HEK293 (cell line): ENCODE results near the gene SLC25A20.

Source experiments
- CTCF ChIA-PET: fragments of 350-600 bp; formaldehyde crosslinking; extraction: SDS; loops from one replicate; lab custom pipeline; 2021; ENCODE audit warnings: antibody characterized with exemption; lab: Yijun Ruan, JAX
- POLR2A ChIA-PET: fragments of 300-600 bp; formaldehyde crosslinking; extraction: SDS; loops from one replicate; lab custom pipeline; 2020; ENCODE audit warnings: antibody characterized with exemption, inconsistent platforms; lab: Yijun Ruan, JAX
- H3K27ac ChIP-seq: fragments of 200-500 bp; sonication (Bioruptor generic); 2 replicates; pipeline ENCODE4 v1.5.1; 2014; ENCODE audit warnings: low read depth, low read length, control low read depth, inconsistent platforms; ENCODE audit errors: extremely low read depth
- H3K36me3 ChIP-seq, 2 experiments: fragments of 200-500 bp in 1 of 2; sonication (Bioruptor generic) in 1 of 2; 1 replicate in 1 of 2; 2 replicates in 1 of 2; pipeline ENCODE4 v1.5.1; 2014 to 2017; ENCODE audit warnings: inconsistent platforms in 2 of 2, low read length in 2 of 2; ENCODE audit not compliant: control insufficient read depth in 2 of 2, insufficient read depth in 1 of 2
- H3K4me1 ChIP-seq: fragments of 200-500 bp; sonication (Bioruptor generic); 2 replicates; pipeline ENCODE4 v1.5.1; 2014; ENCODE audit warnings: mild to moderate bottlenecking, low read length, inconsistent platforms; ENCODE audit not compliant: control insufficient read depth, insufficient read depth
- H3K4me3 ChIP-seq: 2 replicates; pipeline ENCODE4 v1.5.1; 2011; ENCODE audit warnings: low read depth, mild to moderate bottlenecking, control low read depth, low read length, moderate library complexity
- H3K9me3 ChIP-seq: fragments of 200-500 bp; sonication (Bioruptor generic); 2 replicates; pipeline ENCODE4 v1.5.1; 2014; ENCODE audit warnings: low read depth, low read length, inconsistent platforms; ENCODE audit not compliant: control insufficient read depth, insufficient read depth
- EGR2 ChIP-seq: fragments of 450-650 bp; formaldehyde crosslinking; IDR thresholded peaks from 2 replicates; pipeline ENCODE4 v1.5.1; 2016; ENCODE audit warnings: low read depth, missing biosample characterization, missing genetic modification characterization
- KLF1 ChIP-seq: fragments of 450-650 bp; formaldehyde crosslinking; IDR thresholded peaks from 2 replicates; pipeline ENCODE4 v1.5.1; 2016; ENCODE audit warnings: missing biosample characterization, missing genetic modification characterization
- KLF7 ChIP-seq: fragments of 450-650 bp; formaldehyde crosslinking; IDR thresholded peaks from 2 replicates; pipeline ENCODE4 v1.5.1; 2016; ENCODE audit warnings: missing biosample characterization, missing genetic modification characterization, borderline replicate concordance
- KLF8 ChIP-seq: fragments of 450-650 bp; formaldehyde crosslinking; IDR thresholded peaks from 2 replicates; pipeline ENCODE4 v1.5.1; 2016; ENCODE audit warnings: missing biosample characterization, missing genetic modification characterization
- OVOL3 ChIP-seq: fragments of 450-650 bp; formaldehyde crosslinking; IDR thresholded peaks from 2 replicates; pipeline ENCODE4 v1.5.1; 2016; ENCODE audit warnings: missing biosample characterization, missing genetic modification characterization
- SP2 ChIP-seq: fragments of 450-650 bp; formaldehyde crosslinking; IDR thresholded peaks from 2 replicates; pipeline ENCODE4 v1.5.1; 2016; ENCODE audit warnings: missing biosample characterization, missing genetic modification characterization
- ZBTB26 ChIP-seq: fragments of 450-650 bp; formaldehyde crosslinking; optimal IDR thresholded peaks from 2 replicates; pipeline ENCODE3; 2016; ENCODE audit warnings: missing biosample characterization, mild to moderate bottlenecking, missing genetic modification characterization
- ZBTB8A ChIP-seq: fragments of 450-650 bp; formaldehyde crosslinking; IDR thresholded peaks from 2 replicates; pipeline ENCODE4 v1.5.1; 2016; ENCODE audit warnings: missing biosample characterization, missing genetic modification characterization
- ZIC2 ChIP-seq: fragments of 450-650 bp; formaldehyde crosslinking; IDR thresholded peaks from 2 replicates; pipeline ENCODE4 v1.5.1; 2016; ENCODE audit warnings: missing biosample characterization, missing genetic modification characterization
- ZNF10 ChIP-seq: fragments of 450-650 bp; formaldehyde crosslinking; IDR thresholded peaks from 2 replicates; pipeline ENCODE4 v1.5.1; 2017; ENCODE audit warnings: missing biosample characterization, missing genetic modification characterization
- ZNF157 ChIP-seq: fragments of 450-650 bp; formaldehyde crosslinking; IDR thresholded peaks from 2 replicates; pipeline ENCODE4 v1.5.1; 2016; ENCODE audit warnings: missing biosample characterization, missing genetic modification characterization
- ZNF211 ChIP-seq: fragments of 450-650 bp; formaldehyde crosslinking; IDR thresholded peaks from 2 replicates; pipeline ENCODE4 v1.5.1; 2016; ENCODE audit warnings: low read depth, missing biosample characterization, missing genetic modification characterization
- ZNF280D ChIP-seq: fragments of 450-650 bp; formaldehyde crosslinking; IDR thresholded peaks from 2 replicates; pipeline ENCODE4 v1.5.1; 2016; ENCODE audit warnings: missing biosample characterization, missing genetic modification characterization
- ZNF423 ChIP-seq: fragments of 450-650 bp; formaldehyde crosslinking; IDR thresholded peaks from 2 replicates; pipeline ENCODE4 v1.5.1; 2016; ENCODE audit warnings: missing biosample characterization, missing genetic modification characterization
- ZNF433 ChIP-seq: fragments of 450-650 bp; formaldehyde crosslinking; IDR thresholded peaks from 2 replicates; pipeline ENCODE4 v1.5.1; 2016; ENCODE audit warnings: missing biosample characterization, missing genetic modification characterization, low read depth
- ZNF501 ChIP-seq: fragments of 450-650 bp; formaldehyde crosslinking; IDR thresholded peaks from 2 replicates; pipeline ENCODE4 v1.5.1; 2016; ENCODE audit warnings: missing biosample characterization, missing genetic modification characterization
- ZNF600 ChIP-seq: fragments of 450-650 bp; formaldehyde crosslinking; IDR thresholded peaks from 2 replicates; pipeline ENCODE4 v1.5.1; 2016; ENCODE audit warnings: missing biosample characterization, missing genetic modification characterization
- ZNF664 ChIP-seq: fragments of 450-650 bp; formaldehyde crosslinking; IDR thresholded peaks from 2 replicates; pipeline ENCODE4 v1.5.1; 2016; ENCODE audit warnings: missing biosample characterization, missing genetic modification characterization
- ZNF76 ChIP-seq: fragments of 450-650 bp; formaldehyde crosslinking; IDR thresholded peaks from 2 replicates; pipeline ENCODE4; 2016; ENCODE audit warnings: low read depth, missing biosample characterization, missing genetic modification characterization, borderline replicate concordance
- ZNF768 ChIP-seq: fragments of 450-650 bp; formaldehyde crosslinking; IDR thresholded peaks from 2 replicates; pipeline ENCODE4 v1.5.1; 2018; ENCODE audit warnings: missing biosample characterization, mild to moderate bottlenecking, missing genetic modification characterization
- ZXDB ChIP-seq: fragments of 450-650 bp; formaldehyde crosslinking; IDR thresholded peaks from 2 replicates; pipeline ENCODE4 v1.5.1; 2016; ENCODE audit warnings: missing biosample characterization, missing genetic modification characterization
- TF ChIP-seq, protein P1 (sequence below): fragments of 450-650 bp; formaldehyde crosslinking; conservative IDR thresholded peaks from 2 replicates; pipeline ENCODE4 v1.5.1; 2016; ENCODE audit warnings: low read depth, missing biosample characterization, missing genetic modification characterization
- TF ChIP-seq, protein P2 (sequence below): fragments of 450-650 bp; formaldehyde crosslinking; IDR thresholded peaks from 2 replicates; pipeline ENCODE4 v1.5.1; 2016; ENCODE audit warnings: missing biosample characterization, missing genetic modification characterization

SLC25A20 gene, protein sequence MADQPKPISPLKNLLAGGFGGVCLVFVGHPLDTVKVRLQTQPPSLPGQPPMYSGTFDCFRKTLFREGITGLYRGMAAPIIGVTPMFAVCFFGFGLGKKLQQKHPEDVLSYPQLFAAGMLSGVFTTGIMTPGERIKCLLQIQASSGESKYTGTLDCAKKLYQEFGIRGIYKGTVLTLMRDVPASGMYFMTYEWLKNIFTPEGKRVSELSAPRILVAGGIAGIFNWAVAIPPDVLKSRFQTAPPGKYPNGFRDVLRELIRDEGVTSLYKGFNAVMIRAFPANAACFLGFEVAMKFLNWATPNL

DNA sequence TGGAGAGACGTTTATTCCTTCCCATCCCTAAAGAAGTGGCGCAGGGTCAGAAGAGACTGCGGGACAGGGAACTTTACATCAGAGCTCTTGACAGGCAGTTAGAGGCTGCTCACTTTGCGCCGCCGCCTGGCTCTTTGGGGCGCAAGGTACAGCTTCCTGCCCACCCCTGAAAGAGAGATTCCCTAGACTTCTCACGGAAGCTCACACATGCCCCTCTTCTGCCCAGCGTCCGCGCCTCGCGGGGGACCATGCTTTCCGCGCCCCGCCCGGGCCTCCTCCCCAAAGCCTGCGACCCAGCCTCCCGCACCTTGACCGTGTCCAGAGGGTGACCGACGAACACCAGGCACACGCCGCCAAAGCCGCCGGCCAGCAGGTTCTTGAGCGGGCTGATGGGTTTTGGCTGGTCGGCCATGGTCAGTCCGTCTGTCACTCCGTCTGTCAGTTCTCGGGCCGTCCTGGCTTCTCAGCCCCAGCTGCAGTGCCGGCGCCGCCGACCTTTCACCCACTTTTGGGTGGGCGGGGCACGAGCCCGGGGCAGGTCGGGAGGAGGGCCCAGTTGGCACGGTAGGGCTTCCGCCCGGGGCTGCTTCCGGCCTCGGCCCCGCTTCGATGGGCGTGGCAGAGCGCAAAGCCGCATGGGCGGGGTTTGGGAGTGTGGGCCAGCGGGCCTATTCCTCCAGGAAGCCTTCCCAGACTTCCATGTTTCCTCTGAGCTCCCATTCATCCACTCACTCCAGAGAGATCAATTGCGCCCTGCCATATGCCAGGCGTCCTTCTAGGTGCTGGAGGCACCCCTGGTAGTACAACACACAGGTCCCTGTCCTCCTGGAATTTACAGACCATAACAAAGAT is at the start of gene SLC25A20:
Gene SLC25A20 (minus strand): TSS at position 500 of the 852 bp plus-strand sequence. CDS start 88 bp downstream, at position 412.
- H3K9me3 ChIP-seq, result no peaks in the 10 kb centered on the region
- ChIA-PET POLR2A (interaction anchor here (1.0 to 1.8 kb wide), 3 partner anchors 20 to 181 kb away, joined by 3 to 6 read pairs (median 3); partner anchors contain the start of genes ARIH2, IP6K2 and PRKAR2A), CTCF (no interaction called here)
- H3K36me3 ChIP-seq, result no peaks in the 10 kb centered on the region
- H3K27ac ChIP-seq, result peak within 1 kb of the TSS; percentile 38; the same call in 1 of the 2 replicates
- H3K4me1 ChIP-seq, result no peaks in the 10 kb centered on the region; the same call in 1 of the 2 replicates
- peak within 1 kb of the TSS; percentile 83 for H3K4me3 ChIP-seq
- peak; percentile 65 for TF ChIP-seq ZBTB26 (tag by site-specific recombination)
- no peak for TF ChIP-seq ZNF423 (tag by site-specific recombination)
- peak; percentile 56; the same call in 1 of the 2 replicates for TF ChIP-seq ZNF501 (tag by site-specific recombination)
- no peak for TF ChIP-seq ZNF664 (tag by site-specific recombination)
- peak; percentile 31; the same call in 1 of the 2 replicates for TF ChIP-seq EGR2 (tag by site-specific recombination)
- TF ChIP-seq KLF7 (tag by site-specific recombination), result peak; percentile 78; the same call in 1 of the 2 replicates
- TF ChIP-seq OVOL3 (tag by site-specific recombination), result no peak
- TF ChIP-seq ZIC2, result peak; percentile 2; the same call in 1 of the 2 replicates
- TF ChIP-seq, protein P1, sequence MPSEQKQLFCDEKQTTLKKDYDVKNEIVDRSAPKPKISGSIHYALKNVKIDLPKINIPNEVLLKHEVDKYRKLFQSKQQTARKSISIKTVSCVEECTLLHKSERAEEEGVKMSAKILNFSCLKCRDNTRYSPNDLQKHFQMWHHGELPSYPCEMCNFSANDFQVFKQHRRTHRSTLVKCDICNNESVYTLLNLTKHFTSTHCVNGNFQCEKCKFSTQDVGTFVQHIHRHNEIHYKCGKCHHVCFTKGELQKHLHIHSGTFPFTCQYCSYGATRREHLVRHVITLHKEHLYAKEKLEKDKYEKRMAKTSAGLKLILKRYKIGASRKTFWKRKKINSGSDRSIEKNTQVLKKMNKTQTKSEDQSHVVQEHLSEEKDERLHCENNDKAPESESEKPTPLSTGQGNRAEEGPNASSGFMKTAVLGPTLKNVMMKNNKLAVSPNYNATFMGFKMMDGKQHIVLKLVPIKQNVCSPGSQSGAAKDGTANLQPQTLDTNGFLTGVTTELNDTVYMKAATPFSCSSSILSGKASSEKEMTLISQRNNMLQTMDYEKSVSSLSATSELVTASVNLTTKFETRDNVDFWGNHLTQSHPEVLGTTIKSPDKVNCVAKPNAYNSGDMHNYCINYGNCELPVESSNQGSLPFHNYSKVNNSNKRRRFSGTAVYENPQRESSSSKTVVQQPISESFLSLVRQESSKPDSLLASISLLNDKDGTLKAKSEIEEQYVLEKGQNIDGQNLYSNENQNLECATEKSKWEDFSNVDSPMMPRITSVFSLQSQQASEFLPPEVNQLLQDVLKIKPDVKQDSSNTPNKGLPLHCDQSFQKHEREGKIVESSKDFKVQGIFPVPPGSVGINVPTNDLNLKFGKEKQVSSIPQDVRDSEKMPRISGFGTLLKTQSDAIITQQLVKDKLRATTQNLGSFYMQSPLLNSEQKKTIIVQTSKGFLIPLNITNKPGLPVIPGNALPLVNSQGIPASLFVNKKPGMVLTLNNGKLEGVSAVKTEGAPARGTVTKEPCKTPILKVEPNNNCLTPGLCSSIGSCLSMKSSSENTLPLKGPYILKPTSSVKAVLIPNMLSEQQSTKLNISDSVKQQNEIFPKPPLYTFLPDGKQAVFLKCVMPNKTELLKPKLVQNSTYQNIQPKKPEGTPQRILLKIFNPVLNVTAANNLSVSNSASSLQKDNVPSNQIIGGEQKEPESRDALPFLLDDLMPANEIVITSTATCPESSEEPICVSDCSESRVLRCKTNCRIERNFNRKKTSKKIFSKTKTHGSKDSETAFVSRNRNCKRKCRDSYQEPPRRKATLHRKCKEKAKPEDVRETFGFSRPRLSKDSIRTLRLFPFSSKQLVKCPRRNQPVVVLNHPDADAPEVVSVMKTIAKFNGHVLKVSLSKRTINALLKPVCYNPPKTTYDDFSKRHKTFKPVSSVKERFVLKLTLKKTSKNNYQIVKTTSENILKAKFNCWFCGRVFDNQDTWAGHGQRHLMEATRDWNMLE (tag by site-specific recombination), result peak; percentile 47
- TF ChIP-seq ZNF280D (tag by site-specific recombination), result 0 out of 2 replicates have a peak, but pooled peaks have one; percentile 5
- TF ChIP-seq ZXDB (tag by site-specific recombination), result peak; percentile 21; the same call in 1 of the 2 replicates
- peak; percentile 82 for TF ChIP-seq SP2 (tag by site-specific recombination)
- TF ChIP-seq ZBTB8A (tag by site-specific recombination), result peak; percentile 66
- TF ChIP-seq ZNF76, result peak; percentile 87
- TF ChIP-seq ZNF768 (tag by site-specific recombination), result no peak
- TF ChIP-seq ZNF433, result no peak
- TF ChIP-seq ZNF211 (tag by site-specific recombination), result no peak
- TF ChIP-seq ZNF157 (tag by site-specific recombination), result no peak
- TF ChIP-seq, protein P2, sequence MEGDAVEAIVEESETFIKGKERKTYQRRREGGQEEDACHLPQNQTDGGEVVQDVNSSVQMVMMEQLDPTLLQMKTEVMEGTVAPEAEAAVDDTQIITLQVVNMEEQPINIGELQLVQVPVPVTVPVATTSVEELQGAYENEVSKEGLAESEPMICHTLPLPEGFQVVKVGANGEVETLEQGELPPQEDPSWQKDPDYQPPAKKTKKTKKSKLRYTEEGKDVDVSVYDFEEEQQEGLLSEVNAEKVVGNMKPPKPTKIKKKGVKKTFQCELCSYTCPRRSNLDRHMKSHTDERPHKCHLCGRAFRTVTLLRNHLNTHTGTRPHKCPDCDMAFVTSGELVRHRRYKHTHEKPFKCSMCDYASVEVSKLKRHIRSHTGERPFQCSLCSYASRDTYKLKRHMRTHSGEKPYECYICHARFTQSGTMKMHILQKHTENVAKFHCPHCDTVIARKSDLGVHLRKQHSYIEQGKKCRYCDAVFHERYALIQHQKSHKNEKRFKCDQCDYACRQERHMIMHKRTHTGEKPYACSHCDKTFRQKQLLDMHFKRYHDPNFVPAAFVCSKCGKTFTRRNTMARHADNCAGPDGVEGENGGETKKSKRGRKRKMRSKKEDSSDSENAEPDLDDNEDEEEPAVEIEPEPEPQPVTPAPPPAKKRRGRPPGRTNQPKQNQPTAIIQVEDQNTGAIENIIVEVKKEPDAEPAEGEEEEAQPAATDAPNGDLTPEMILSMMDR (tag by site-specific recombination), result peak; percentile 43; the same call in 1 of the 2 replicates
- TF ChIP-seq ZNF10 (tag by site-specific recombination), result no peak
- TF ChIP-seq KLF8 (tag by site-specific recombination), result peak; percentile 72; the same call in 1 of the 2 replicates
- TF ChIP-seq ZNF600 (tag by site-specific recombination), result peak; percentile 84
- TF ChIP-seq KLF1 (tag by site-specific recombination), result peak; percentile 83
